Gastrocnemius medialis (tissue), 4 donors: ENCODE data around the gene PIK3CA. TPM values are rescaled to one million over a fixed set of nuclear protein-coding genes. Genes with fewer than 3 reads are reported as not detected.
"Not testable (repeated sequence)": the region's sequence is repeated elsewhere in the genome, so short reads cannot be mapped to it uniquely, and the experiment has no call there.

ENCODE experiments used
- ATAC-seq, 2 donors: fragments of 150-250 bp; one replicate each; pipeline ENCODE4 v1.9.1; 2016
- DNase-seq, 2 donors: peaks; one replicate each; pipeline ENCODE4 v3.0.0-alpha.2; 2019
- H3K27ac ChIP-seq, 4 donors: fragments of 200-600 bp; sonication (generic); 1 replicate in 1 of 4; 2 replicates in 3 of 4; pipeline ENCODE4 v1.5.1; 2016 to 2018; ENCODE audit warnings: mild to moderate bottlenecking in 2 of 4, moderate library complexity in 1 of 4
- H3K27me3 ChIP-seq, 3 donors: fragments of 200-600 bp; sonication (generic) in 2 of 3; 1 replicate in 1 of 3; 2 replicates in 2 of 3; pipeline versions ENCODE4 v1.5.1 to v1.6.0; 2016 to 2019; ENCODE audit warnings: mild to moderate bottlenecking in 1 of 3, moderate library complexity in 1 of 3
- H3K36me3 ChIP-seq, 2 donors: fragments of 200-600 bp; sonication (generic) in 1 of 2; one replicate each; pipeline ENCODE4 v1.5.1; 2017 to 2018
- H3K4me1 ChIP-seq, 2 donors: fragments of 200-600 bp; sonication (generic) in 1 of 2; one replicate each; pipeline ENCODE4 v1.5.1; 2016 to 2017; ENCODE audit warnings: mild to moderate bottlenecking in 2 of 2
- H3K4me3 ChIP-seq, 4 donors: fragments of 200-600 bp; sonication (generic) in 3 of 4; 1 replicate in 1 of 4; 2 replicates in 3 of 4; pipeline ENCODE4 v1.5.1; 2016 to 2019; ENCODE audit warnings: mild to moderate bottlenecking in 2 of 4
- H3K9me3 ChIP-seq, 3 donors: fragments of 200-600 bp; sonication (generic) in 2 of 3; 1 replicate in 1 of 3; 2 replicates in 2 of 3; pipeline ENCODE4 v1.5.1; 2016 to 2019
- POLR2A ChIP-seq, 2 donors: fragments of 450-650 bp; IDR thresholded peaks; one replicate each; pipeline ENCODE4 v1.6.1; 2017; ENCODE audit warnings: antibody characterized with exemption in 2 of 2, mild to moderate bottlenecking in 2 of 2, moderate library complexity in 2 of 2
- in situ Hi-C, 4 donors: fragments of 200-750 bp; cut with MboI; loops; one replicate each; pipeline versions ENCODE4 v1.15.0 to v1.8.0; 2017; ENCODE audit warnings: low sequenced_read_pairs in 4 of 4
- intact Hi-C: fragments of 100-400 bp; cut with DNase I; formaldehyde crosslinking; loops from one replicate; pipeline ENCODE4 v1.15.1; 2023; ENCODE audit warnings: low total_unique reads
- total RNA-seq, 4 donors: library from RNA; depleted of rRNA; stranded (reverse); fragments of >200 nt; gene quantifications; one replicate each; pipeline versions ENCODE4 v1.1.0 to v1.2.3, GENCODE V29; 2016
- TF ChIP-seq, protein P1 (sequence below), 5 experiments: fragments of 450-650 bp in 3 of 5; fragments of 200-600 bp in 2 of 5; sonication (generic) in 2 of 5; IDR thresholded peaks in 4 of 5; conservative IDR thresholded peaks in 1 of 5; 1 replicate in 4 of 5; 2 replicates in 1 of 5; pipeline ENCODE4 v1.5.1; 2016 to 2019; ENCODE audit warnings: antibody characterized with exemption in 5 of 5, mild to moderate bottlenecking in 3 of 5, moderate library complexity in 3 of 5

The PIK3CA gene
- total RNA-seq, 4 donors from 2014 or later: 16.0 to 29.4 (median 23.1) TPM

DNA sequence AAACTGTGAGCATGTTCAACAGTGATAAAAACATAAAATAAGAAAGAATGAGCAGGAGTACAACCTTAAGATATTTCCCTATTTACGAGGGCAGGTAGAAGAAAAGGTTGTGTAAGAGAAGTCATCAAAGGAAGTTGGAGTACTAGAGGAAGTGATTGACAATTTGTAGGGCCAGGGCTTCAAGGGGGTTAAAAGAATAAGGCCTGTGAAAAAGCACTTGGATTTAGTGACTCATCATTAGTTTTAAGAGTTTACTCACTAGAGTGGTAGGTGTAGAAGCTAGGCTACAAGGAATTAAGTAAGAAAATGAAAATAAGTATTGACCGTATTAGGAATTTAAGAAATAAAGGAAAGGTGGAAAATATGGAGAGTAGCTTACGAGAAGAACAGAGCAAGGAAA, 79.2 kb downstream of the PIK3CA start:
- ATAC-seq (no peak), DNase-seq (no peak)
- intact Hi-C loops: no loop called here
- in situ Hi-C loops: no loop called here
- Histone ChIP-seq H3K27me3 (no peaks in the 10 kb centered on the region), H3K36me3 (peaks cover 0 to 40% of the 10 kb centered on the region in 2 donors), H3K4me1 (peaks cover 0 to 4% of the 10 kb centered on the region in 2 donors), H3K4me3 (no peak overlapping the region), H3K27ac (no peak overlapping the region), H3K9me3 (no peaks in the 10 kb centered on the region)
- TF ChIP-seq, protein P1, sequence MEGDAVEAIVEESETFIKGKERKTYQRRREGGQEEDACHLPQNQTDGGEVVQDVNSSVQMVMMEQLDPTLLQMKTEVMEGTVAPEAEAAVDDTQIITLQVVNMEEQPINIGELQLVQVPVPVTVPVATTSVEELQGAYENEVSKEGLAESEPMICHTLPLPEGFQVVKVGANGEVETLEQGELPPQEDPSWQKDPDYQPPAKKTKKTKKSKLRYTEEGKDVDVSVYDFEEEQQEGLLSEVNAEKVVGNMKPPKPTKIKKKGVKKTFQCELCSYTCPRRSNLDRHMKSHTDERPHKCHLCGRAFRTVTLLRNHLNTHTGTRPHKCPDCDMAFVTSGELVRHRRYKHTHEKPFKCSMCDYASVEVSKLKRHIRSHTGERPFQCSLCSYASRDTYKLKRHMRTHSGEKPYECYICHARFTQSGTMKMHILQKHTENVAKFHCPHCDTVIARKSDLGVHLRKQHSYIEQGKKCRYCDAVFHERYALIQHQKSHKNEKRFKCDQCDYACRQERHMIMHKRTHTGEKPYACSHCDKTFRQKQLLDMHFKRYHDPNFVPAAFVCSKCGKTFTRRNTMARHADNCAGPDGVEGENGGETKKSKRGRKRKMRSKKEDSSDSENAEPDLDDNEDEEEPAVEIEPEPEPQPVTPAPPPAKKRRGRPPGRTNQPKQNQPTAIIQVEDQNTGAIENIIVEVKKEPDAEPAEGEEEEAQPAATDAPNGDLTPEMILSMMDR (IDR thresholded peaks at IDR 0.05 in 4 of 5, conservative IDR thresholded peaks at IDR 0.05 in 1 of 5): no peak
- TF ChIP-seq POLR2A (IDR thresholded peaks at IDR 0.05): no peak

GRCh38 chr3:179229177-179229576, 81.0 kb downstream of the PIK3CA start:
- H3K27me3 ChIP-seq: no peaks in the 10 kb centered on the region
- in situ Hi-C loops: no loop called here
- ATAC-seq (no peak), DNase-seq (no peak)
- intact Hi-C loops: no loop called here
- peaks cover 0 to 44% of the 10 kb centered on the region in 2 donors for H3K36me3 ChIP-seq
- TF ChIP-seq, protein P1 (IDR thresholded peaks at IDR 0.05 in 4 of 5, conservative IDR thresholded peaks at IDR 0.05 in 1 of 5): no peak
- TF ChIP-seq POLR2A (IDR thresholded peaks at IDR 0.05): no peak
- no peak overlapping the region for H3K4me3 ChIP-seq
- peaks cover 0 to 1% of the 10 kb centered on the region in 2 donors for H3K4me1 ChIP-seq
- H3K27ac ChIP-seq: no peak overlapping the region
- no peaks in the 10 kb centered on the region for H3K9me3 ChIP-seq

GRCh38 chr3:179233043-179233442, 84.9 kb downstream of the PIK3CA start:
- H3K27me3 ChIP-seq: no peaks in the 10 kb centered on the region
- no peak overlapping the region for H3K27ac ChIP-seq
- ATAC-seq: no peak
- H3K4me1 ChIP-seq: no peaks in the 10 kb centered on the region
- no peak overlapping the region for H3K4me3 ChIP-seq
- TF ChIP-seq POLR2A (IDR thresholded peaks at IDR 0.05): no peak
- TF ChIP-seq, protein P1 (IDR thresholded peaks at IDR 0.05 in 4 of 5, conservative IDR thresholded peaks at IDR 0.05 in 1 of 5): no peak
- in situ Hi-C loops (no loop called here), intact Hi-C loops (no loop called here)
- no peaks in the 10 kb centered on the region for H3K9me3 ChIP-seq
- no peak for DNase-seq
- peaks cover 0 to 35% of the 10 kb centered on the region in 2 donors for H3K36me3 ChIP-seq

GRCh38 chr3:179234199-179234598, 86.0 kb downstream of the PIK3CA start:
- H3K27me3 ChIP-seq: no peaks in the 10 kb centered on the region
- no peak for ATAC-seq
- H3K4me3 ChIP-seq: no peak overlapping the region
- intact Hi-C loops (no loop called here), in situ Hi-C loops (no loop called here)
- no peak for DNase-seq
- no peaks in the 10 kb centered on the region for H3K9me3 ChIP-seq
- TF ChIP-seq POLR2A (IDR thresholded peaks at IDR 0.05): no peak
- TF ChIP-seq, protein P1 (IDR thresholded peaks at IDR 0.05 in 4 of 5, conservative IDR thresholded peaks at IDR 0.05 in 1 of 5): no peak
- no peak overlapping the region for H3K27ac ChIP-seq
- peaks cover 0 to 32% of the 10 kb centered on the region in 2 donors for H3K36me3 ChIP-seq
- no peaks in the 10 kb centered on the region for H3K4me1 ChIP-seq

DNA sequence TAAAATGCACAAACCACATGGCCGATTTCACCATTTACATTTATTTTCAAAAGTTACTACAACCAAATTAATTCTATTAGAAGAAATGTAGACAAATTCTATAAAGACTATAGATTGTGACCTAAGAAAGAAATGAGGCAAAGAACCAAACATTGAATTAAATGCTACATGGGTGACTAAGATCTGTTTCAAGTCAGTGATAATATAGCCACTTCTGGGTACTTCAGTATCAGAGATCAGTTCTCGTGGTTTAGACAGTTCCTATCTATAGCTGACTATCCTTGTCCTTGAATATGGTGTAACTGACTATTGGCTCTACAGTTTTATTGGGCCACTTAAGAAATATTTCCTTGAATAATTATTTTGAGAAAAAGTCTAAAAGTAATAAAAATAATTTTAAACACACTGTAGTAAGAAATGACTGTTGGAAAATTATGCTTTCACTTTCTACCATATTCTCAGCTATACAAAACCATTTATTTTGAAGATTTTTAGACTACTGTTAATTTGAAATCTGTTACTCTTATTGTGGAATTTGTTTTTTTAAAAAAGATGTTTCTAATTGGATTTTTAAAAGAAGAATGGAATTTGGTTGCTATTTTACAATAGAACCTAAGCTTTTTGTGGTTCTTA, 88.6 kb downstream of the PIK3CA start:
- no peak for TF ChIP-seq POLR2A (IDR thresholded peaks at IDR 0.05)
- TF ChIP-seq, protein P1 (IDR thresholded peaks at IDR 0.05 in 4 of 5, conservative IDR thresholded peaks at IDR 0.05 in 1 of 5): no peak
- H3K36me3 ChIP-seq: peaks cover 0 to 13% of the 10 kb centered on the region in 2 donors
- no peaks in the 10 kb centered on the region for H3K9me3 ChIP-seq
- no peak for DNase-seq
- in situ Hi-C loops (no loop called here), intact Hi-C loops (no loop called here)
- no peak overlapping the region for H3K4me3 ChIP-seq
- no peak overlapping the region for H3K27ac ChIP-seq
- H3K27me3 ChIP-seq: no peaks in the 10 kb centered on the region
- ATAC-seq: no peak
- H3K4me1 ChIP-seq: no peaks in the 10 kb centered on the region

GRCh38 chr3:179240299-179240698, 92.1 kb downstream of the PIK3CA start:
- ATAC-seq, intact Hi-C loops, in situ Hi-C loops: not testable (repeated sequence)

GRCh38 chr3:179242859-179243258, 94.7 kb downstream of the PIK3CA start:
- ATAC-seq, DNase-seq, intact Hi-C loops, in situ Hi-C loops, H3K9me3 ChIP-seq, H3K4me1 ChIP-seq, H3K36me3 ChIP-seq, H3K4me3 ChIP-seq, H3K27me3 ChIP-seq, H3K27ac ChIP-seq: not testable (repeated sequence)

More at GRCh38 chr3:179240299-179240698, 92.1 kb downstream of the PIK3CA start:
- not testable (repeated sequence) for H3K27me3 ChIP-seq, H3K36me3 ChIP-seq, H3K4me1 ChIP-seq, H3K9me3 ChIP-seq, DNase-seq, H3K27ac ChIP-seq, H3K4me3 ChIP-seq
